Ishikawa (cell line): ENCODE measurements around the gene ELMO1.

ENCODE experiments used
- CEBPB ChIP-seq: IDR thresholded peaks from 2 replicates; pipeline ENCODE4 v1.6.1; 2012
- CREB1 ChIP-seq: IDR thresholded peaks from 2 replicates; pipeline ENCODE4 v1.6.1; 2012; ENCODE audit warnings: low read depth
- EGR1 ChIP-seq: IDR thresholded peaks from 2 replicates; pipeline ENCODE4 v1.6.1; 2012
- EP300 ChIP-seq: IDR thresholded peaks from 2 replicates; pipeline ENCODE4 v1.6.1; 2012; ENCODE audit warnings: borderline replicate concordance
- FOXM1 ChIP-seq: IDR thresholded peaks from 2 replicates; pipeline ENCODE4 v1.6.1; 2012; ENCODE audit warnings: low read depth, borderline replicate concordance
- NFIC ChIP-seq: IDR thresholded peaks from 2 replicates; pipeline ENCODE4 v1.6.1; 2012
- RAD21 ChIP-seq: IDR thresholded peaks from 2 replicates; pipeline ENCODE4 v1.6.1; 2012; ENCODE audit warnings: low read depth
- TAF1 ChIP-seq: IDR thresholded peaks from 2 replicates; pipeline ENCODE4 v1.6.1; 2012; ENCODE audit warnings: low read depth, mild to moderate bottlenecking
- TCF12 ChIP-seq: IDR thresholded peaks from 2 replicates; pipeline ENCODE4 v1.6.1; 2012; ENCODE audit warnings: low read depth
- TEAD4 ChIP-seq: IDR thresholded peaks from 2 replicates; pipeline ENCODE4 v1.6.1; 2012
- YY1 ChIP-seq: IDR thresholded peaks from 2 replicates; pipeline ENCODE4 v1.6.1; 2012; ENCODE audit warnings: low read depth
- ZBTB7A ChIP-seq: IDR thresholded peaks from 2 replicates; pipeline ENCODE4 v1.6.1; 2012; ENCODE audit warnings: low read depth
- TF ChIP-seq, protein P1 (sequence below): IDR thresholded peaks from 2 replicates; pipeline ENCODE4 v1.6.1; 2012
- TF ChIP-seq, protein P2 (sequence below): IDR thresholded peaks from 2 replicates; pipeline ENCODE4 v1.6.1; 2012
- TF ChIP-seq, protein P3 (sequence below): IDR thresholded peaks from 2 replicates; pipeline ENCODE4 v1.6.1; 2012; ENCODE audit warnings: low read depth, mild to moderate bottlenecking

Gene ELMO1

DNA sequence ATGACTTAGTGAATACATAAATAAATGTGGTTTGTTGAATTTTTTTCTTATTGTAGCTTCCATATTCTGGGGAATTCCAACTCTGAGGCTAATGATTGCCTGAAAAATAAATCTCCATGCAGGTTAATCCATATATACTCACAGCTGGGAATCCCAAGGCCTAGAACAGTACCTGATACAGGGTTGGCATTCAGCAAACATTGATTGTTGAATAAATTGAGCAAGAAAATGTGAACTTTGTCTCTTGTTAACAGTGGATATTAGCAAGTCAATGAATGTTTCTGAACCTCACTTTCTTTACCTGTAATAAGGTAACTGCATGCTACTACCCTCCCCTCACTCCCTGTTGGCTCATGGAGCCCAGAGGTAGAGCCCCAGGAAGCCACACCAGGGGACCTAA, 470.8 kb downstream of the ELMO1 start:
- TF ChIP-seq TEAD4 (no peak), TCF12 (no peak), CREB1 (no peak), YY1 (no peak), NFIC (no peak), RAD21 (no peak), ZBTB7A (no peak), EP300 (no peak), CEBPB (no peak)
- TF ChIP-seq, protein P1, sequence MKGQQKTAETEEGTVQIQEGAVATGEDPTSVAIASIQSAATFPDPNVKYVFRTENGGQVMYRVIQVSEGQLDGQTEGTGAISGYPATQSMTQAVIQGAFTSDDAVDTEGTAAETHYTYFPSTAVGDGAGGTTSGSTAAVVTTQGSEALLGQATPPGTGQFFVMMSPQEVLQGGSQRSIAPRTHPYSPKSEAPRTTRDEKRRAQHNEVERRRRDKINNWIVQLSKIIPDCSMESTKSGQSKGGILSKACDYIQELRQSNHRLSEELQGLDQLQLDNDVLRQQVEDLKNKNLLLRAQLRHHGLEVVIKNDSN, result no peak

DNA sequence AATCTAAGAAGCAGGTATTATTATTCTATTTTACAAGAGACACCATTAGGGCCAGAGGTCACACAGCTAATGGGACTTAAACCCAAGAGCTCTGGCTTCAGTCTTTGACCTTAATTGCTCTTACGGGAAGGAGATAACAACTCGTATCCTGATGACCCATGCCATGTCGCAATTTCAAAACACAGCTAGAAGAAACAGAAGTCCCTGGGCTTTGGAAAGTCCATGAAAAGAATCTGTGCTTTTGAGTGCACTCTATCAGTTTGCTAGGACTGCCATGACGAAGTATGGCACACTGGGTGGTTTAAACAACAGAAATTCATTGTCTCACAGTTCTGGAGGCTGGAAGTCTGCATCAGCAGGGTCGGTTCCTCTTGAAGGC, 476.5 kb downstream of the ELMO1 start:
- TF ChIP-seq CEBPB (no peak), EP300 (no peak), FOXM1 (no peak), TEAD4 (no peak), NFIC (no peak), TAF1 (no peak)
- TF ChIP-seq, protein P2, sequence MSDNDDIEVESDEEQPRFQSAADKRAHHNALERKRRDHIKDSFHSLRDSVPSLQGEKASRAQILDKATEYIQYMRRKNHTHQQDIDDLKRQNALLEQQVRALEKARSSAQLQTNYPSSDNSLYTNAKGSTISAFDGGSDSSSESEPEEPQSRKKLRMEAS, result no peak

DNA sequence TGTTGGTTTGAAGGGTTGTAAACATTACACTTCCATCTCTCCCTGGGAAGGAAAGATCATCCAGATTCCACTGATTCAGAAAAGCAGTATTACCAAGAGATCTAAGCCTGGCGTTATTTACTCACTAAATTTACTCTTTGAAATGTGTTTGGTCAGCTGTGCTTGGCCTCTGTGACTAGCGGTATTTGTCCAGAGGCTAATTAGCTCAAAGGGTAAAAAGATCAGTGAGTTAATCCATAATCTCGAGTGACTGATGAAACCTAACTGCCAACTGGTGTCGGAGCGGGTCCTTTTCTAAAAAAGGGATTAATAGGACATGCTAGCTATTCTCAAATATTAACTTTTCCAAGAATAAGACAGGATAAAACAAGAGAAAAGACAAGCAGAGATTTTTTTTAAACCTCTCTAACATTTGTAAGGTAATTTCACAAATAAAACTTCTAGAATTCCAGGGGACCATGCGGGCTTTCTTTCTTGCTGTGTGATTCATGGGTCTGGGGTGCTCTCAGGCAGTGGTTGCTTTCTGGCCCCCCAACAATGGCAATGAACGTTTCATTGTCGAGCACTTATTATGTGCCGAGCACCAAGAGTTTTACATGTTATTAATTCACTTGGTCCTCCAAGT, 477.0 kb downstream of the ELMO1 start:
- TF ChIP-seq ZBTB7A (no peak), EP300 (no peak), FOXM1 (no peak), NFIC (no peak), TCF12 (no peak), EGR1 (no peak)
- TF ChIP-seq, protein P2, result no peak

DNA sequence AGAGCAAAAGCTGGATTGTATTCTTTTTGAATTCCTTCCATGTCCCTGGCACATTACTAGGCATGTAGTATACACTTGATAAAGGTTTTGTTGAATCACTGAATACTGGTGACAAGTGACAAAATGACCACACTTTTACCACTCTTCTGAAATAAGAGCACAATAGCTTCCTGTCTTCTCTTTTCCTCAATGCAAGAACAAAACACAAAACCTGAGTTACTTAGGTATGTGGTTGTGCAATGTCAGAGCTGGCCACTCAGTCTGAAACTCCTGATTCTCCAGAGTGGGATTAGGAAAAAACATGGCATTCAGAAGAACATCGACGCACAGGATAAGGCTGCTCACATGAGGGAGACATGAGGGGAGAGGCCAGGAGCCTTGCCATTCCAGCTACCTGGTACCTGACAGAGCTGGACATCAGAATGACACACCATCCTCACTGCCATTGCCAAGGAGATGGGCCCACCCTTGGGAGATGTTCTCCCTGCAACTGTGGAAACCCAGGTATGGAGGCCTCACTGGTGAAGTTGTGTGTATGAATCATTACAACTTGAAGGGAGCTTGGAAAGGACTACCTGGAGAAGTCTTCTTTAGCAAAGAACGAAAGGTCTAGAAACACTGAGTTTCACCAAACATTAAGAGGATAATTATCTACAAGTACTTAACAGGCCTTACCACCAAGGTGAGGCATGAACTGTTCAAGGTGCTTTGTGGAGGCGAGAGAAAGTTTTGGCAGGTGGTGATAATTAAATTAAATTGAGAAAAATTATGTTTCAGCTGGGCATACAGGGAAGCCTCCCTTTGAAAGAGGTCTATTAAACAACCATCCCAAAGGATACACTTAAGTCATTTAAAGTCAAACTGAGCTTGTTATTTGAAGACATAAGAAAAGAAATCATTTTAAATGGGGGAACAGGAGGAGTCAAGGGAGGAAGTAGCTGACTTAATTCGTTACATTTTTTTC, 477.8 kb downstream of the ELMO1 start:
- no peak for TF ChIP-seq TCF12
- no peak for TF ChIP-seq CREB1
- TF ChIP-seq NFIC, result no peak
- no peak for TF ChIP-seq CEBPB
- no peak for TF ChIP-seq ZBTB7A
- no peak for TF ChIP-seq EGR1
- no peak for TF ChIP-seq RAD21
- TF ChIP-seq YY1, result no peak
- TF ChIP-seq FOXM1, result no peak
- TF ChIP-seq, protein P2, result no peak
- no peak for TF ChIP-seq EP300
- no peak for TF ChIP-seq TEAD4
- TF ChIP-seq, protein P1, result no peak
- TF ChIP-seq, protein P3, sequence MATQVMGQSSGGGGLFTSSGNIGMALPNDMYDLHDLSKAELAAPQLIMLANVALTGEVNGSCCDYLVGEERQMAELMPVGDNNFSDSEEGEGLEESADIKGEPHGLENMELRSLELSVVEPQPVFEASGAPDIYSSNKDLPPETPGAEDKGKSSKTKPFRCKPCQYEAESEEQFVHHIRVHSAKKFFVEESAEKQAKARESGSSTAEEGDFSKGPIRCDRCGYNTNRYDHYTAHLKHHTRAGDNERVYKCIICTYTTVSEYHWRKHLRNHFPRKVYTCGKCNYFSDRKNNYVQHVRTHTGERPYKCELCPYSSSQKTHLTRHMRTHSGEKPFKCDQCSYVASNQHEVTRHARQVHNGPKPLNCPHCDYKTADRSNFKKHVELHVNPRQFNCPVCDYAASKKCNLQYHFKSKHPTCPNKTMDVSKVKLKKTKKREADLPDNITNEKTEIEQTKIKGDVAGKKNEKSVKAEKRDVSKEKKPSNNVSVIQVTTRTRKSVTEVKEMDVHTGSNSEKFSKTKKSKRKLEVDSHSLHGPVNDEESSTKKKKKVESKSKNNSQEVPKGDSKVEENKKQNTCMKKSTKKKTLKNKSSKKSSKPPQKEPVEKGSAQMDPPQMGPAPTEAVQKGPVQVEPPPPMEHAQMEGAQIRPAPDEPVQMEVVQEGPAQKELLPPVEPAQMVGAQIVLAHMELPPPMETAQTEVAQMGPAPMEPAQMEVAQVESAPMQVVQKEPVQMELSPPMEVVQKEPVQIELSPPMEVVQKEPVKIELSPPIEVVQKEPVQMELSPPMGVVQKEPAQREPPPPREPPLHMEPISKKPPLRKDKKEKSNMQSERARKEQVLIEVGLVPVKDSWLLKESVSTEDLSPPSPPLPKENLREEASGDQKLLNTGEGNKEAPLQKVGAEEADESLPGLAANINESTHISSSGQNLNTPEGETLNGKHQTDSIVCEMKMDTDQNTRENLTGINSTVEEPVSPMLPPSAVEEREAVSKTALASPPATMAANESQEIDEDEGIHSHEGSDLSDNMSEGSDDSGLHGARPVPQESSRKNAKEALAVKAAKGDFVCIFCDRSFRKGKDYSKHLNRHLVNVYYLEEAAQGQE, result no peak
- no peak for TF ChIP-seq TAF1

DNA sequence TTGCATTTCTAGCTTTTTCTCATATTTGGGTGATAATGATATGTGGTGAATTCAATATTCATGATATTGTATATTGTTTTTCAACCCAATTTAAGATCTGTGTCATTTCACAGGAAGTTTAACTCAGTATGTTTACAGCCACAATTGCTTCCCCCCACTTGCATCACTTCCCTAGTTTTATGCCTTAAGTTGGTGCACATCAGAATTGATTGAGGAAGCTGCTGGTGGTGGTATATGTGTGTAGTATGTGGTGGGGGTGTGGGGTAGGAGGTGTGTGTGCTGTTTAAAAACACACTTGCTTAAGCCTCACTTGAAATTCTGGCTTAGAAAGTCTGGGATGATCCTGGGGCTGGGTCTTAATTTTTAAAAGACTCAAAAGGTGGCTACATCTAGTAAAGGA, 479.3 kb downstream of the ELMO1 start:
- TF ChIP-seq, protein P3, result no peak
- TF ChIP-seq EGR1 (no peak), TAF1 (no peak), CREB1 (no peak), ZBTB7A (no peak), FOXM1 (no peak), NFIC (no peak), TEAD4 (no peak), TCF12 (no peak)
- TF ChIP-seq, protein P1, result no peak
